ENCODE measurements around the gene S100A5. TPM values are rescaled to one million over a fixed set of nuclear protein-coding genes. Genes with fewer than 3 reads are reported as not detected.
A peak's percentile ranks its signal among the peaks of the same experiment; 100 is the strongest.
"Not testable (repeated sequence)": the region's sequence is repeated elsewhere in the genome, so short reads cannot be mapped to it uniquely, and the experiment has no call there.

Gene S100A5
- total RNA-seq, 1 donor from 2014 or later, result 2.7 TPM

- no peak for TF ChIP-seq CTCF (conservative IDR thresholded peaks at IDR 0.05; ENCODE audit: low read depth, low read length)
- peak within 1 kb of the TSS; percentile 36 for H3K4me3 ChIP-seq (ENCODE audit: low read depth, low read length)
- peak; percentile 88 for DNase-seq (ENCODE audit: low read depth)
Observed at GRCh38 chr1:153565529-153566374, 25.0 kb upstream of the S100A5 start, which contains the start of gene S100A2. Gene S100A2, minus strand, starts transcription at chr1:153565844. Its CDS starts 1,967 bp downstream, at chr1:153563877.

- peak overlapping the region; percentile 36 for H3K4me3 ChIP-seq (ENCODE audit: low read depth, low read length)
- TF ChIP-seq CTCF (conservative IDR thresholded peaks at IDR 0.05; ENCODE audit: low read depth, low read length), result no peak
Observed at GRCh38 chr1:153563991-153564390, 23.3 kb upstream of the S100A5 start.

GRCh38 chr1:153563483-153563901 is 22.8 kb upstream of the S100A5 start:
- H3K4me3 ChIP-seq (ENCODE audit: low read depth, low read length), result peak overlapping the region; percentile 36
- no peak for TF ChIP-seq CTCF (conservative IDR thresholded peaks at IDR 0.05; ENCODE audit: low read depth, low read length)
- DNase-seq (ENCODE audit: low read depth), result no peak

More at GRCh38 chr1:153563991-153564390, 23.3 kb upstream of the S100A5 start:
- DNase-seq (ENCODE audit: low read depth), result no peak

- DNase-seq (ENCODE audit: low read depth); H3K4me3 ChIP-seq (ENCODE audit: low read depth, low read length): not testable (repeated sequence)
Observed at GRCh38 chr1:153562021-153562420, 21.3 kb upstream of the S100A5 start.

GRCh38 chr1:153561466-153561985 is 20.8 kb upstream of the S100A5 start:
- no peak for DNase-seq (ENCODE audit: low read depth)

GRCh38 chr1:153560771-153561465 is 20.2 kb upstream of the S100A5 start:
- H3K4me3 ChIP-seq (ENCODE audit: low read depth, low read length), result no peak overlapping the region
- TF ChIP-seq CTCF (conservative IDR thresholded peaks at IDR 0.05; ENCODE audit: low read depth, low read length), result no peak
- DNase-seq (ENCODE audit: low read depth), result no peak

More at GRCh38 chr1:153561466-153561985, 20.8 kb upstream of the S100A5 start:
- TF ChIP-seq CTCF (conservative IDR thresholded peaks at IDR 0.05; ENCODE audit: low read depth, low read length), result no peak
- H3K4me3 ChIP-seq (ENCODE audit: low read depth, low read length), result no peak overlapping the region

- no peak overlapping the region for H3K4me3 ChIP-seq (ENCODE audit: low read depth, low read length)
- DNase-seq (ENCODE audit: low read depth), result no peak
- TF ChIP-seq CTCF (conservative IDR thresholded peaks at IDR 0.05; ENCODE audit: low read depth, low read length), result no peak
Observed at GRCh38 chr1:153560241-153560640, 19.5 kb upstream of the S100A5 start.

Measured in epithelial cell of proximal tubule (primary cell).